ENCODE results near the gene STPG2.

The STPG2 gene

DNA sequence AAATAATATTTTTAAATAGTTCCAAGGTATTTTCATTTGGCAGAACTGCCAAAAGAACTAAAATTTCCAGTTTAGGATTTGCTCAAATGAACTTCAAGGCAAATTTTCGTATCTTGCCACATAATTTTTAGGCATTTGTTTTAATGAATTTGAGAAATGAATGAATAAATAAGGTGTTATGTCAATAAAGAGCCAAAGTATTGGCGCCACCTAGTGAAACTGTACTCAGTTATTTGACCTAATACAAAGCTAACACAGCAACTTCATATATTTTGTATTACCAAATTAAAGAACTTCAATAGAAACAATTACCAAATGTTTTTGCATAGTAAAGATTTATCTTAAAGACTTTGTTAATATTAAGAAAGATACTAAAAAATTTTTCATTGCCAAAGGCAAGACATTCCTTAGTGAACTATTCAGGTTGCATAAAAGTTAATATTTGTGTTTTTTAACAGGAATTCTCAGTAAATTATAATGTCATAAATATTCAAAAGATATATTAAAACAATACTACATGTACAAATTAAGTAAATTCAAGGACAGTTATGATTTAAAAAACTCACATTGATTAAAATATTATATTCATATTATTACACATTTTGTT is 50.3 kb downstream of the STPG2 start:
- no peak for DNase-seq

DNA sequence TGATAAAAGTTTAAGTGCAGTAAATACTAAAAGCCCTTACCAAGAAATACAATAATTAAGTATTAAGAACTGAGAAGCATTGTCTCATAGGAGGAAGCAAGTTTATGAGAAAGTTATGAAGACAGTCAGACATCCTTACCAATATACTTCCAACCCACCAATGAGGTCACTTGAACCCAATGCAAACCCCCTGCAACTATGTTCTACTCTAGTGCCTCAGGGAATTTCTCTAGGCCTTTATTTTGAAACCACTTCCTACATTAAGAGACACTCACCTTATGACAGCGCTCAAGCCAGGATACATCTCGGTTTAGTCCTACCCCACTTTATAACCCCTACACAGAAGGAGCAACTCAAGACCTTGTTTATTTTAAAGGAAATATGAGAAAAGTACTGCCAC is 61.3 kb downstream of the STPG2 start:
- no peak for DNase-seq

- DNase-seq, result no peak
Observed at GRCh38 chr4:98068495-98068894, 74.8 kb downstream of the STPG2 start.

DNA sequence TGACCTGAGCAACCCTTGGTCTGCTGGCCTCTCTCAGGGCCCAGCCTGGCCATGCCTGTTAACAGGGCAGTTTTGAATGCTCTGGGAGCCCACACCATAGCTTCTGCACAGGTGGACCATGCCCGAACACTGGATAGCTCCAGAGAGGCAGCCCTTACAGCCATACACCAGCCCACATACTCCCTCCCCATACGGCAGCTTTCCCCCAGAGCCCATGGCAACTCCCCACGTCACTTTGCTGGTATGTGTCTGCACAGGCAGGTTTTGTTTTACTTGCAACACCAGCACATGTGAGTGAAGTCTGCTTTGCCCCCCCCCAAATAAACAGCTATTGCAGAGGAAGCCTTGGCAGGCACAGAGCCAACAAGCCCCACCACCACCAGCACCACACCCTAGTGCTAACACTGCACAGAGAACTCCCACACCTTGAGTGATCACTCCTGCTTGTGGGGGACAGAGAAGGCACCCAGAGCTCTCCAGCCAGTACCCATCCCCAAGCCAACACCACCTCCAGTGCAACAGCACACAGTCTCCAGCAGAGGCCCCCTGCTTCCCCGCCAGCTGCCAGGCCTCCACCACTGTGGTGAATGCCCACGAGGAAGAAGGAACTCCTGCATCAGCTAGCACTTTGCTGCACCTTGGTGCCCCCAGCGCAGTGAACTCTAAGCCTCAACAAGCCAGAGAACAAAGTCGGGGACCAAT is 87.3 kb downstream of the STPG2 start:
- no peak for DNase-seq

DNA sequence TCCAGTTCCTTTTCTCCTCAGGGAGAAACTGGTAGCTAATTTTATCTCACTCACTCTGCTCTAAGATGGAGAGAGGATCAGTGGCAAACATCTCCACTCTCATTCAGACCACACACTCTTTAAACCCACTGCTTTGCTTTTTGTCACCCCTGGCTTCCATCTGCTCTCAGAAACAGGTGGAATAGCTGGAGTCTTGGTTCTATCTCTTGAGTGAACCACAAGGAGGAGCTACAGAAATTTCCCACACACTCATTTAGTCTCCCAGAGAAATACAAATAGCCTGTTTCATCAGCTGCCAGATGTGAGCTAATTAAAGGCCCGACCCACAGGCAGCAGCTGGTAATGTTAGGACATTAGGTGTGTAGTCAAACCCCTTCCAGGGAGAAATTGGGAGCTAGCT is 96.6 kb downstream of the STPG2 start:
- DNase-seq, result no peak

DNA sequence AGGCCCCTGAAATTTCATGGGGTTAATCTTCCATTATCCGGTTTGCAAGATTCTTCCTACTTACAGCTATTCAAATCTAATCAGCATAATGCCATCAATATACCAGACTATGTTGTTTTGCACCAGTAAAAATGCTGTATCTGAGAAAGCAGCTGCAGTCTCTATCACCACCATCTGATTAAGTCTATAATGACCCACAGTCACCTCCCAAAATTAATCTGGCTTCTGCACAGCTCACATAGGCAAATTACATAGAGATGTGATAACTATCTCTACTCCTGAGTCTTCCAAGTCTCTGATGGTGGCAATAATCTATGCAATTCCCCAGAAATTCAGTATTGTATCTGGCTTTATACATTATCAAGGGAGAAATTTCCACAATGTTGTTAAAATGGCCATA is 113.2 kb downstream of the STPG2 start:
- DNase-seq, result no peak

DNA sequence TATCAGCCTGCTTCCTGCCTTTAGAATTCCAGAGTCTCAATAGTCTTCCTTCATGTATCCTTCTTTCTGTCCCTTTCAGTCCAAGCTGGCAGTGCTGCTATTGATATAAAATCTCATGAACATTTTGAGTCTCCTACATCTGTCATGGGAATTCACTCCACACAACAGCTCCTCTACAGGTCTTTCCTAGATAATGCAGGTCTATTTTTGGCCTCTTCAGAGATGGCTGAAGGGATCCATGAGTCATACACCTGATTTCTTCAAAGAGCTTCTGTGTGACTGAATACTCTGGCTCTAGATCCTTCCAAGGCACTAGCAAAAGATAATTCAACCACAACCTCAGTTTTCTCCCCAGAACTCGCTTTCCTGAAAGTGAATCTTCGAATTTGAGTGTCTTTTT is 115.4 kb downstream of the STPG2 start:
- DNase-seq, result no peak

DNA sequence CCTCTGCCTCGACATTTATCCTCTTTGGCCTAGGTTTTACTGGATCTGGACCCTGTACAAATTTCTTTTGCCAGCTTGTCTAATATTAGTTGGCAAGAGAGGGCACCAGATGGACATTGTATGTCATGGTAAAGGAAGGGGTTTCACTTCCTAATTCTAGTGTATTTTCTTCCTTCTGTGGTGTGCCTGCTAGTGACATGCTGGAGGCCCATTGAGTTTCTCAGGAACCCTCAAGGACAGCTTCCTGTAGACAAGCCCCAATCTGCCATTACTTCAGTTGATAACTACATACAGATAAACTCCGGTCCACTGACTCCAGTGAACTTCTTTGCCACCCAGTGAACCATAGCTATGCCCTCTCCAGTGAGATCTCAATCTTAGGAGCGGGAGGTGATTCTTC is 116.9 kb downstream of the STPG2 start:
- no peak for DNase-seq

DNA sequence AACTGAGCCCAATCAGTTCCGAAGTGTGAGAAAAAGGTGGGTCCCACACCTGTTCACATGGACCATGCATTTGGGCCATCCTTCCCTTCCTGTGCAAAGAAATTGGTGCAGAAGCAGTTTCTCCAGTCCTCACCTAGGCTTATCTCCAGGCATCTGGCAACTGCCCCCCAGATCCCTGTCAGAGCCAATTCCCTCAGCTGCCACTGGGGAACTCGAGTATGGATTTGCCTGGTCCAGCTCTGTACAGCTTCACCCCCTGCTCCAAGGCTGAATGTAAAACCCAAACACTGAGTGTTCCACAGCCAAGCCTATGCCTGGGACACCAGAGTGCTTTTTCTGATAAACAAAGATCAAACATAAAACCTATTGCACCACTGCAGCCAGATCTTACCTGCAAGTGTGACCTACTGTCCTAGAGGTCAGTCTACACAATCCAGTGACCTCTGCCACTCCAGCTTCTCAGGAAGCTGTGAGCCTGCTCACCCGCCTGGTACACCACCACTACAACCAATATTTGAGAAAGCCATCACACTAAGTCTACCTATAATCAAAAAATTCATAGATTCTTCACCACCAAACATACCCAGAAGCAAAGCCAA is 136.4 kb downstream of the STPG2 start:
- DNase-seq, result no peak

DNA sequence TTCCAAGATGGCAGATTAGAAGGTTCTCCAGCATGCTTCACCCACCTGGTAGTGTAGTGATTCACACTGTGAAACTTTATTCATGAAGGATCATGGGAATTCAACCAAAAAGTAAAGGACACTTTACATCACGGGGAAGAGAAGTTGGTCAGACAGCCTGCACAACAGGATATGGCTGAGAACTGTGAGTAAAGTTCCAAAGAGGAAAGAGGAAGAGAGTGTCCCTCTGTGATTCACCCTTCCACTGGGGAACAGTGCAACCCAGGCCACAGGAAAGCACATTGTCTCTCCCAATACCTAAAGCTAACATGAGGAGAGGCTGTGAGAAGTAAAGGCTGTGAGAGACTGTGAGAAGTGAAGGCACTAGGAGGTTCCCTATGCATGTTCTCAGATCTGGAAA is 137.2 kb downstream of the STPG2 start:
- DNase-seq, result no peak

DNA sequence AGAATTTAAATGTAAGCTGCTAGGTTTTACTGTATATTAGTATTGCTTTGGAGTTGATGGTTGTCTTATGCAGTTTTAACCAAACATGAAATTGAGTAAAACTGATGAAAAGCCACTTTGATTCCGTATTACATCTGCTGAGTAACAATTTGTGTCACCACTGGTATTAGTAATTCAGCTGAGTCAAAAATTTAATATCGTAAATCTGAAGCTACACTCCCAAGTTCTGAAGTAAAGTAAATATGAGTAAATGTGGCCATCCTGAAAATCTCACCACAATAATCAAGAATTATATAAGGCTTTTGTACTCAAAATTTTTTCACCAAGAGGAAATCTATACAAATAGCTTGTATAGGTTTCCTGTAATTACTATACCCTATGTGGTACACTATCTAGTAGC is 142.3 kb downstream of the STPG2 start:
- DNase-seq, result no peak

DNA sequence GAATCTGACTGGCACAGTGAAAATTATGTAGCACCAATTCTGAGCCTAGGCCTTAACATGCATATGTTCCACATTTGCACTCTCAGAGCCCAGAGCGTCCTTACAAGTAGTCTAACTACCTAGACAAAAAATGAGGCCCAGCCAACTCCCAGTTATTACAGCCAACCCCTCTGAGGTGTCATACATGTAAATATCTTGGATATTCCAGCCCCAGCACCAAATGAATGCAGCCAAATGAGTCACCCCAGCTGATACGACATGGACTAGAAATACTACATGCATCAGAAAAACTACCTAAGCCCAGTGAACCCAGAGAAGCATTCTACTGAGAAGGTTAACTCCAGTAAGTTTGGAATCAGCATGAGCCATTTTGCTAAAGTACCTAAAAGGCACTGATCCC is 145.1 kb downstream of the STPG2 start:
- no peak for DNase-seq

- DNase-seq, result no peak
Observed at GRCh38 chr4:97994765-97995465, 148.4 kb downstream of the STPG2 start.

GRCh38 chr4:97990409-97990808 is 152.9 kb downstream of the STPG2 start:
- DNase-seq, result no peak

- DNase-seq, result no peak
Observed at GRCh38 chr4:97987019-97987648, 156.1 kb downstream of the STPG2 start.

GRCh38 chr4:97984545-97985131 is 158.6 kb downstream of the STPG2 start:
- DNase-seq, result no peak

DNA sequence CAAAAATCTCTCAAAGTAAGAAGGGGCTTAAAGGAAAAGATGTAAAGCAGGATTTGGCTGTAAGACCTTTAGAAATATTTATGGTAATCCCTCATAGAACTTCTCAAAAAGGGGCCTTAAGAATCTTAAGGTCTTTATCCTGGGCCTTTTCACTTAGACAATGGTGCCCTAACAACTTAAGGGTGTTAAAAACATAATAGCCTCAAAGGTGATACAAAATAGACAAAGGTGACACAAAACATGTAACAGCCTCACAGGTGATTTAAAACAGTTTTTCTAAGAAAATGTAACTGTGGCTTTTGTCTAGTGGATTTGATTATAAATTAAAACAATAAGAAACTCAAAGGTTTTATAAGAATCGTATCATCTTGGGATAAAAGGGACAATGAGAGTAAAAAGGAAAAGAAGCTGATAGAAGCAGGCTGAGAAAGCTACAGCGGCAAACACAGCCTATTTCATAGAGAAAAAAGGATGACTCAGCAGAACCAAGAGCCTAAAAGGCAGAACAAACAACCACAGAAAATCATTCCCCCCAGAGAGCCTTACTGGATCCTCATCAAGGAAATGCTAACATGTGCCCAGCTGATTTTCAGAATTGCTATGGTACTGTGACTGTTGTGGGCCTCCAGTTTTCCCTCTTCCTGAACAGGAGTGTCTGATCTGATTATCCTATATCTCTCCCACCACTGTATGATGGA is 164.3 kb downstream of the STPG2 start:
- no peak for DNase-seq

DNA sequence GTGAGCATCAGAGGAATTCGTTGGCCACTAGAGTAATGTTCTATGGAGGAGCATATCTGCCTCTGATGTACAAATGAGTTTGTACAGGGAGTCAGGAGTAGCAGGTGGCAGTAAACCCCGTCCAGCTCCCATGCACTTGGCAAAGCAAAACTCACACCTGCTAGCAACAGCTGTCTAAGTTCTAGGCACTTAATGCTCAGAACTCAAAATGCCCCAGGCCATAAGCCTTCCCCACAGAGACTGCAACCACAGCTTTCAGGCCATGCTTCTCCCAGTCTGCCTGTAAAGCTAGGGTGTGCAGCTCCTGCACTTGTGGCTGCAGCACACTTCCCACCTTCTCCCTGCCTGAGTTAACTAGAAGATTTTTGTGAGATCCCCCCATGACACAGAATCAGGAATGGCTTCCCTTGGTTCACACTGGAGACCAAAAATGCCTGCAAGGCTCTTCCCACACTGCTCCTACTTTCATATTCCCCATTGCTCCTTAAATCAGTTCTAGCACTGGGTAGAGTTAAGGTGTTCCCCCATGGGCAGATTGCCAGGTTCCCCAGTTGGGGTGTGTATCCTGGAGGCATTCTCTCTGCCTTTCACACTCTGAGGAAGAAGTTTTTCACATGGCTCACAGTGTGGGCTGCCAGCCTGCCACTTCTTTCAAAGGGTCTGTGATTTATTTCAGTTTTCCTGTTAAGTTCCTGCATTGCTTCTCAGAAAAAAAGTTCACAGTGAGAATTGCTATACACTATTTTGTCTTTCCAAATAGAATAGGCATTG is 189.9 kb downstream of the STPG2 start:
- DNase-seq, result no peak

- DNase-seq, result no peak
Observed at GRCh38 chr4:97952763-97953162, 190.5 kb downstream of the STPG2 start.

- DNase-seq, result no peak
Observed at GRCh38 chr4:97950836-97951235, 192.4 kb downstream of the STPG2 start.

DNA sequence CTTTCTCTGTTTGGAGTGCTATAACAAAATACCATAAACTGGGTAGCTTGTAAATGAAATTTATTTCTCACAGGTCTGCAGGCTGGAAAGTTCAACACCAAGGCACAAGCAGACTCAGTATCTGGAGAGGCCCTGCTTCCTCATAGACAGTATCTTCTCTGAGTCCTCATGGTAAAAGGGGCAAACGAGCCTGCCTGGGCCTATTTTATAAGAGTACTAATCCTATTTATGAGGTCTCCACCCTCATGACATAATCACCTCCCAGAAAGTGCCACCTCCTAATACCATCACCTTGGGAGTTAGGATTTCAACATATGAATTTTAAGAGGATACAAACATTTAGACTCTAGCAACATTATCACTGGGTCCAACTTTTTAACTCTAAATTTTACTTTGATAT is 200.3 kb downstream of the STPG2 start:
- no peak for DNase-seq

DNA sequence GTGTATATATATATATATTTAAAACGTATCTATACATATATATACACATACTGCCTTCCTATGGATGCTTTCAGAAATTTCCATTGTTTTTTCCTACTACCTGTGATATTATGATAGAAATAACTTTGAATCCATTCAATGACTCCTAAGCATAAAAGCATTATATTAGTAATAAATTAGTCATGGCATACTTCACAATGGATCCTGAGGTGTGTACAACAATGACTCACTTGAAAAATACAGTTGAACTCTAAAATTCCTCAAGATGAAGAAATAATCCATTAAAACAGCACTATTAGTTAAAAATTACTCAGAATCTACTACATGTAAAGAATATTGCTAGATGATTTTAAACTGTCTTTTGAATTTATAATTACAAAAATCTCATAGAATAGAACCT is 201.1 kb downstream of the STPG2 start:
- DNase-seq, result no peak
